Ovary (tissue), 9 donors: ENCODE measurements around the gene ATP8B3. TPM values are rescaled to one million over a fixed set of nuclear protein-coding genes. Genes with fewer than 3 reads are reported as not detected.

ENCODE experiments used
- DNase-seq, 5 donors: peaks; one replicate each; pipeline ENCODE4 v3.0.0-alpha.2; 2019 to 2020
- H3K27ac ChIP-seq, 2 donors: fragments of 200-600 bp; one replicate each; pipeline versions ENCODE4 v1.5.1 to v1.8.0; 2019 to 2022
- H3K27me3 ChIP-seq: fragments of 200-600 bp; one replicate; pipeline ENCODE4 v1.8.0; 2022
- H3K36me3 ChIP-seq: fragments of 200-600 bp; sonication (generic); one replicate; pipeline ENCODE4 v1.5.1; 2019
- H3K4me1 ChIP-seq: one replicate; pipeline ENCODE4 v1.8.1; 2013; ENCODE audit warnings: mild to moderate bottlenecking, moderate library complexity; ENCODE audit not compliant: insufficient read depth
- H3K4me3 ChIP-seq: fragments of 200-600 bp; sonication (generic); one replicate; pipeline ENCODE4 v1.5.1; 2017
- H3K9me3 ChIP-seq, 2 donors: fragments of 200-600 bp in 1 of 2; sonication (generic) in 1 of 2; one replicate each; pipeline versions ENCODE4 v1.5.1 to v1.8.1; 2013 to 2019; ENCODE audit warnings: mild to moderate bottlenecking in 1 of 2, moderate library complexity in 1 of 2
- CTCF ChIP-seq, 3 donors: fragments of 450-650 bp in 2 of 3; fragments of 200-600 bp in 1 of 3; IDR thresholded peaks; one replicate each; pipeline versions ENCODE4 v1.5.1 to v1.8.0; 2016 to 2022; ENCODE audit warnings: antibody characterized with exemption in 3 of 3, mild to moderate bottlenecking in 1 of 3
- EP300 ChIP-seq: sonication (generic); formaldehyde crosslinking; IDR thresholded peaks from one replicate; pipeline ENCODE4 v1.6.1; 2017; ENCODE audit warnings: antibody characterized with exemption
- POLR2A ChIP-seq: fragments of 450-650 bp; IDR thresholded peaks from one replicate; pipeline ENCODE4 v1.6.1; 2017; ENCODE audit warnings: antibody characterized with exemption, mild to moderate bottlenecking, moderate library complexity
- WGBS, 3 donors: extraction: QIAGEN DNeasy Blood & Tissue Kit in 1 of 3; methylation state at CpG; one replicate each; pipeline versions ENCODE4 v1.1.5 to v1.1.7; 2013 to 2017; 5-methylcytosine and 5-hydroxymethylcytosine counted together
- intact Hi-C, 4 donors: fragments of 100-400 bp; cut with DNase I; formaldehyde crosslinking; loops; one replicate each; pipeline versions ENCODE4 v1.11.0 to v1.15.1; 2022 to 2023
- polyA plus RNA-seq, 2 donors: library from polyadenylated mRNA; stranded (reverse); fragments of 200-250 nt in 1 of 2; fragments of 350-450 nt in 1 of 2; fragmentation: Illumina TruSeq in 1 of 2; extraction: RNeasy Lipid Tissue Mini Kit (QIAGEN cat#74804) in 1 of 2; gene quantifications; one replicate each; pipeline ENCODE4 v1.2.3, GENCODE V29; 2013 to 2014
- total RNA-seq, 7 donors: library from RNA; depleted of rRNA in 2 of 7; stranded (reverse); fragments of >200 nt in 2 of 7; fragmentation: NEBNext Ultra II Directional in 3 of 7; extraction: Animal tissue kit (Norgen Biotek cat#: 25700) in 3 of 7; gene quantifications; one replicate each; pipeline versions ENCODE4 v1.1.0 to v1.2.4, GENCODE V29; 2016 to 2023
- donor health status: DM: no; HTN: no; CAD: no; lungs with moderate emphysema.
- donor health status: DM: no; HTN: no; CAD: no.
- donor health status: Bipolar disorder and iron deficiency.
- donor health status: DM: yes; HTN: yes; CAD: no.
- donor health status: DM: no; HTN: no; CAD: no.
- donor health status: DM: yes; HTN: yes; CAD: no.

ATP8B3 gene
- total and polyA plus RNA-seq, 9 donors = 0.72 to 3.2 (median 1.5) TPM

GRCh38 chr19:1810439-1811160, 1.5 kb downstream of the ATP8B3 start:
- Histone ChIP-seq H3K4me3 (no peak overlapping the region), H3K4me1 (peaks cover 5% of the 10 kb centered on the region), H3K36me3 (no peaks in the 10 kb centered on the region), H3K9me3 (no peaks in the 10 kb centered on the region), H3K27me3 (no peaks in the 10 kb centered on the region), H3K27ac (peak overlapping the region; percentile 12 to 14)
- intact Hi-C loops = loop anchor here in 1 of 4 donors (10.0 kb wide), 1 partner anchor 266 kb away; no protein-coding TSS in a partner anchor
- peak in 3 of 5 donors; percentile 38 to 42 (median 42) for DNase-seq
- TF ChIP-seq POLR2A (no peak), EP300 (no peak)
- WGBS, 3 donors = 87 to 89% (median 88%) methylated on average over 19 of the region's 19 CpGs

GRCh38 chr19:1809678-1810077, 2.4 kb downstream of the ATP8B3 start:
- no peaks in the 10 kb centered on the region for H3K27me3 ChIP-seq
- peaks cover 5% of the 10 kb centered on the region for H3K4me1 ChIP-seq
- H3K9me3 ChIP-seq = no peaks in the 10 kb centered on the region
- no peaks in the 10 kb centered on the region for H3K36me3 ChIP-seq
- DNase-seq = peak in 3 of 5 donors; percentile 34 to 51 (median 39)
- H3K27ac ChIP-seq = no peak overlapping the region
- intact Hi-C loops = loop anchor here in 1 of 4 donors (10.0 kb wide), 1 partner anchor 265 kb away; no protein-coding TSS in a partner anchor
- TF ChIP-seq POLR2A = no peak
- TF ChIP-seq CTCF (IDR thresholded peaks at IDR 0.05) = no peak
- TF ChIP-seq EP300 = no peak
- 78 to 80% (median 80%) methylated on average over 18 of the region's 18 CpGs for WGBS, 3 donors
- no peak overlapping the region for H3K4me3 ChIP-seq

GRCh38 chr19:1808395-1808731, 3.7 kb downstream of the ATP8B3 start:
- no peak for DNase-seq
- WGBS, 3 donors = 74 to 87% (median 85%) methylated on average over 2 of the region's 2 CpGs
- no peak for TF ChIP-seq CTCF (IDR thresholded peaks at IDR 0.05)
- TF ChIP-seq POLR2A = no peak
- TF ChIP-seq EP300 = no peak
- Histone ChIP-seq H3K36me3 (no peaks in the 10 kb centered on the region), H3K27ac (no peak overlapping the region), H3K27me3 (no peaks in the 10 kb centered on the region), H3K9me3 (no peaks in the 10 kb centered on the region), H3K4me3 (no peak overlapping the region), H3K4me1 (peaks cover 5% of the 10 kb centered on the region)
- intact Hi-C loops = no loop called here

- TF ChIP-seq EP300 = no peak
- no peak for TF ChIP-seq CTCF (IDR thresholded peaks at IDR 0.05)
- TF ChIP-seq POLR2A = no peak
- 62 to 75% (median 63%) methylated on average over 30 of the region's 30 CpGs for WGBS, 3 donors
Measured at GRCh38 chr19:1807695-1808394, 4.2 kb downstream of the ATP8B3 start.

More at GRCh38 chr19:1807695-1808394, 4.2 kb downstream of the ATP8B3 start:
- H3K27me3 ChIP-seq = no peaks in the 10 kb centered on the region
- peak in 1 of 5 donors; percentile 47 for DNase-seq
- peaks cover under 1% of the 10 kb centered on the region for H3K4me1 ChIP-seq
- intact Hi-C loops = no loop called here
- no peak overlapping the region for H3K27ac ChIP-seq
- no peaks in the 10 kb centered on the region for H3K9me3 ChIP-seq
- H3K36me3 ChIP-seq = no peaks in the 10 kb centered on the region
- H3K4me3 ChIP-seq = no peak overlapping the region
